Endothelial cell of umbilical vein (primary cell): ENCODE data around the gene ACSS2.

Source experiments
- CTCF ChIP-seq, 2 donors: IDR thresholded peaks; 1 replicate in 1 of 2; 2 replicates in 1 of 2; pipeline ENCODE4 v1.5.1; 2011; ENCODE audit warnings: low read length in 2 of 2, mild to moderate bottlenecking in 2 of 2, moderate library complexity in 2 of 2, control low read depth in 1 of 2, inconsistent platforms in 1 of 2, low read depth in 1 of 2; ENCODE audit not compliant: insufficient read depth in 1 of 2; ENCODE audit errors: extremely low read depth in 1 of 2
- EZH2 ChIP-seq: IDR thresholded peaks from 2 replicates; pipeline ENCODE4 v1.6.1; 2012; ENCODE audit warnings: borderline replicate concordance, low read depth, mild to moderate bottlenecking, moderate library complexity, low read length, inconsistent platforms; ENCODE audit not compliant: severe bottlenecking
- FOS ChIP-seq: IDR thresholded peaks from 2 replicates; pipeline ENCODE4 v1.6.1; 2011; ENCODE audit warnings: mild to moderate bottlenecking, low read length, moderate library complexity, borderline replicate concordance; ENCODE audit not compliant: insufficient read depth
- POLR2A ChIP-seq: IDR thresholded peaks from 2 replicates; pipeline ENCODE4 v1.6.1; 2012; ENCODE audit warnings: low read depth, mild to moderate bottlenecking, control low read depth, low read length
- POLR2AphosphoS5 ChIP-seq: IDR thresholded peaks from 2 replicates; pipeline ENCODE4 v1.6.1; 2012; ENCODE audit warnings: low read depth, mild to moderate bottlenecking, control low read depth, low read length, moderate library complexity; ENCODE audit not compliant: insufficient read depth
- TF ChIP-seq, protein P1 (sequence below): IDR thresholded peaks from 2 replicates; pipeline ENCODE4 v1.6.1; 2011; ENCODE audit not compliant: insufficient read depth, insufficient read length

DNA sequence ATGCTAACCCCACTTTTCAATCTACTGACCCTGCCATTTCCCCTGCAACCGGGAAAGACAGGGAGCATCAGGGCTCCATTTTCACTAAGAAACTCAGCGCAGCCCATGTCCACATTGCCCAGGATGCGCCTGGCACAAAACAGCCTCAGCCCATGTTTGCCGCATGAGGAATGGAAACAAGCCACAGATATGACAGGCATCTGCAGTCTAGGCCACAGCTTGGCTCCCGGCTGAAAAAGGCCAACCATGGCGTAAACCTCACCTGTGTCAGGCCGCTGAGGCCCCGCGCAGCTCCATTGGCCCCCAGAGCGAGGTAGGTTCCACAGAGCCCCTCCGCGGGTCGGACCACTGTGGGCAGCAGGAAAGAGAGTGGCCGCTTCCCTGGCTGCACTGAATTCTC, 25.4 kb upstream of the ACSS2 start:
- TF ChIP-seq CTCF (IDR thresholded peaks at IDR 0.05; ENCODE audit: extremely low read depth in 1 of 2, insufficient read depth in 1 of 2, low read depth in 1 of 2, low read length in 2 of 2) (no peak), EZH2 (no peak), FOS (no peak), POLR2A (no peak), POLR2AphosphoS5 (no peak)
- TF ChIP-seq, protein P1, sequence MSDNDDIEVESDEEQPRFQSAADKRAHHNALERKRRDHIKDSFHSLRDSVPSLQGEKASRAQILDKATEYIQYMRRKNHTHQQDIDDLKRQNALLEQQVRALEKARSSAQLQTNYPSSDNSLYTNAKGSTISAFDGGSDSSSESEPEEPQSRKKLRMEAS = no peak
